HEK293 (cell line): Measurements from ENCODE around the gene CADM3.

Experiments used
- CTCF ChIA-PET: fragments of 350-600 bp; formaldehyde crosslinking; extraction: SDS; loops from one replicate; lab custom pipeline; 2021; ENCODE audit warnings: antibody characterized with exemption; lab: Yijun Ruan, JAX
- POLR2A ChIA-PET: fragments of 300-600 bp; formaldehyde crosslinking; extraction: SDS; loops from one replicate; lab custom pipeline; 2020; ENCODE audit warnings: antibody characterized with exemption, inconsistent platforms; lab: Yijun Ruan, JAX
- H3K27ac ChIP-seq: fragments of 200-500 bp; sonication (Bioruptor generic); 2 replicates; pipeline ENCODE4 v1.5.1; 2014; ENCODE audit warnings: low read depth, low read length, control low read depth, inconsistent platforms; ENCODE audit errors: extremely low read depth
- H3K36me3 ChIP-seq, 2 experiments: fragments of 200-500 bp in 1 of 2; sonication (Bioruptor generic) in 1 of 2; 1 replicate in 1 of 2; 2 replicates in 1 of 2; pipeline ENCODE4 v1.5.1; 2014 to 2017; ENCODE audit warnings: inconsistent platforms in 2 of 2, low read length in 2 of 2; ENCODE audit not compliant: control insufficient read depth in 2 of 2, insufficient read depth in 1 of 2
- H3K4me1 ChIP-seq: fragments of 200-500 bp; sonication (Bioruptor generic); 2 replicates; pipeline ENCODE4 v1.5.1; 2014; ENCODE audit warnings: mild to moderate bottlenecking, low read length, inconsistent platforms; ENCODE audit not compliant: control insufficient read depth, insufficient read depth
- H3K4me3 ChIP-seq: 2 replicates; pipeline ENCODE4 v1.5.1; 2011; ENCODE audit warnings: low read depth, mild to moderate bottlenecking, control low read depth, low read length, moderate library complexity
- H3K9me3 ChIP-seq: fragments of 200-500 bp; sonication (Bioruptor generic); 2 replicates; pipeline ENCODE4 v1.5.1; 2014; ENCODE audit warnings: low read depth, low read length, inconsistent platforms; ENCODE audit not compliant: control insufficient read depth, insufficient read depth
- HOXD13 ChIP-seq: sonication (generic); formaldehyde crosslinking; IDR thresholded peaks from 2 replicates; pipeline ENCODE4 v1.8.0; 2022; ENCODE audit warnings: missing genetic modification reagents, borderline replicate concordance
- KLF9 ChIP-seq: fragments of 450-650 bp; formaldehyde crosslinking; IDR thresholded peaks from 2 replicates; pipeline ENCODE4 v1.5.1; 2016; ENCODE audit warnings: missing biosample characterization, missing genetic modification characterization, low read depth
- RBAK ChIP-seq: fragments of 450-650 bp; formaldehyde crosslinking; IDR thresholded peaks from 2 replicates; pipeline ENCODE4 v1.5.1; 2016; ENCODE audit warnings: missing biosample characterization, missing genetic modification characterization
- REPIN1 ChIP-seq: fragments of 450-650 bp; formaldehyde crosslinking; IDR thresholded peaks from 2 replicates; pipeline ENCODE4 v1.5.1; 2017; ENCODE audit warnings: missing biosample characterization, missing genetic modification characterization, low read depth
- ZNF10 ChIP-seq: fragments of 450-650 bp; formaldehyde crosslinking; IDR thresholded peaks from 2 replicates; pipeline ENCODE4 v1.5.1; 2017; ENCODE audit warnings: missing biosample characterization, missing genetic modification characterization
- ZNF16 ChIP-seq: fragments of 450-650 bp; formaldehyde crosslinking; IDR thresholded peaks from 2 replicates; pipeline ENCODE4 v1.5.1; 2016; ENCODE audit warnings: low read depth, missing biosample characterization, missing genetic modification characterization
- ZNF211 ChIP-seq: fragments of 450-650 bp; formaldehyde crosslinking; IDR thresholded peaks from 2 replicates; pipeline ENCODE4 v1.5.1; 2016; ENCODE audit warnings: low read depth, missing biosample characterization, missing genetic modification characterization
- ZNF366 ChIP-seq: fragments of 450-650 bp; formaldehyde crosslinking; conservative IDR thresholded peaks from 2 replicates; pipeline ENCODE4 v1.5.1; 2016; ENCODE audit warnings: missing biosample characterization, missing genetic modification characterization
- ZNF37A ChIP-seq: fragments of 450-650 bp; IDR thresholded peaks from 2 replicates; pipeline ENCODE4 v1.5.1; 2018; ENCODE audit warnings: missing biosample characterization, missing genetic modification characterization
- ZNF658 ChIP-seq: fragments of 450-650 bp; formaldehyde crosslinking; IDR thresholded peaks from 2 replicates; pipeline ENCODE4; 2016; ENCODE audit warnings: missing biosample characterization, missing genetic modification characterization
- ZNF701 ChIP-seq: fragments of 450-650 bp; formaldehyde crosslinking; IDR thresholded peaks from 2 replicates; pipeline ENCODE4 v1.5.1; 2016; ENCODE audit warnings: missing biosample characterization, missing genetic modification characterization
- ZSCAN18 ChIP-seq: fragments of 450-650 bp; formaldehyde crosslinking; IDR thresholded peaks from 2 replicates; pipeline ENCODE4 v1.5.1; 2016; ENCODE audit warnings: missing biosample characterization, missing genetic modification characterization
- TF ChIP-seq, protein P1 (sequence below): fragments of 450-650 bp; formaldehyde crosslinking; IDR thresholded peaks from 2 replicates; pipeline ENCODE4 v1.5.1; 2016; ENCODE audit warnings: missing biosample characterization, missing genetic modification characterization
- TF ChIP-seq, protein P2 (sequence below): fragments of 450-650 bp; formaldehyde crosslinking; IDR thresholded peaks from 2 replicates; pipeline ENCODE4 v1.5.1; 2016; ENCODE audit warnings: missing biosample characterization, missing genetic modification characterization, low read depth

CADM3 gene

GRCh38 chr1:159171254-159171687, at the start of gene CADM3:
CADM3 (plus strand) TSS chr1:159171615; CDS start chr1:159171766, 151 bp downstream.
- peak within 1 kb of the TSS; percentile 2 for H3K4me3 ChIP-seq
- TF ChIP-seq ZNF16 = no peak
- TF ChIP-seq, protein P1, sequence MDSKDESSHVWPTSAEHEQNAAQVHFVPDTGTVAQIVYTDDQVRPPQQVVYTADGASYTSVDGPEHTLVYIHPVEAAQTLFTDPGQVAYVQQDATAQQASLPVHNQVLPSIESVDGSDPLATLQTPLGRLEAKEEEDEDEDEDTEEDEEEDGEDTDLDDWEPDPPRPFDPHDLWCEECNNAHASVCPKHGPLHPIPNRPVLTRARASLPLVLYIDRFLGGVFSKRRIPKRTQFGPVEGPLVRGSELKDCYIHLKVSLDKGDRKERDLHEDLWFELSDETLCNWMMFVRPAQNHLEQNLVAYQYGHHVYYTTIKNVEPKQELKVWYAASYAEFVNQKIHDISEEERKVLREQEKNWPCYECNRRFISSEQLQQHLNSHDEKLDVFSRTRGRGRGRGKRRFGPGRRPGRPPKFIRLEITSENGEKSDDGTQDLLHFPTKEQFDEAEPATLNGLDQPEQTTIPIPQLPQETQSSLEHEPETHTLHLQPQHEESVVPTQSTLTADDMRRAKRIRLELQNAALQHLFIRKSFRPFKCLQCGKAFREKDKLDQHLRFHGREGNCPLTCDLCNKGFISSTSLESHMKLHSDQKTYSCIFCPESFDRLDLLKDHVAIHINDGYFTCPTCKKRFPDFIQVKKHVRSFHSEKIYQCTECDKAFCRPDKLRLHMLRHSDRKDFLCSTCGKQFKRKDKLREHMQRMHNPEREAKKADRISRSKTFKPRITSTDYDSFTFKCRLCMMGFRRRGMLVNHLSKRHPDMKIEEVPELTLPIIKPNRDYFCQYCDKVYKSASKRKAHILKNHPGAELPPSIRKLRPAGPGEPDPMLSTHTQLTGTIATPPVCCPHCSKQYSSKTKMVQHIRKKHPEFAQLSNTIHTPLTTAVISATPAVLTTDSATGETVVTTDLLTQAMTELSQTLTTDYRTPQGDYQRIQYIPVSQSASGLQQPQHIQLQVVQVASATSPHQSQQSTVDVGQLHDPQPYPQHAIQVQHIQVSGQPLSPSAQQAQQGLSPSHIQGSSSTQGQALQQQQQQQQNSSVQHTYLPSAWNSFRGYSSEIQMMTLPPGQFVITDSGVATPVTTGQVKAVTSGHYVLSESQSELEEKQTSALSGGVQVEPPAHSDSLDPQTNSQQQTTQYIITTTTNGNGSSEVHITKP = 0 out of 2 replicates have a peak, but pooled peaks have one; percentile 15
- TF ChIP-seq, all 188 proteins: peak for 1
- POLR2A ChIA-PET = interaction anchor here (0.7 kb wide), 1 partner anchor 1222 kb away, joined by 3 read pairs; no protein-coding TSS in a partner anchor
- CTCF ChIA-PET = no interaction called here
- Histone ChIP-seq H3K9me3 (no peaks in the 10 kb centered on the region), H3K27ac (no peak within 1 kb of the TSS), H3K4me1 (no peaks in the 10 kb centered on the region), H3K36me3 (no peaks in the 10 kb centered on the region)

- Histone ChIP-seq H3K27ac (no peak overlapping the region), H3K9me3 (no peaks in the 10 kb centered on the region), H3K4me1 (no peaks in the 10 kb centered on the region), H3K4me3 (no peak overlapping the region), H3K36me3 (no peaks in the 10 kb centered on the region)
- CTCF ChIA-PET = no interaction called here
- TF ChIP-seq, protein P2, sequence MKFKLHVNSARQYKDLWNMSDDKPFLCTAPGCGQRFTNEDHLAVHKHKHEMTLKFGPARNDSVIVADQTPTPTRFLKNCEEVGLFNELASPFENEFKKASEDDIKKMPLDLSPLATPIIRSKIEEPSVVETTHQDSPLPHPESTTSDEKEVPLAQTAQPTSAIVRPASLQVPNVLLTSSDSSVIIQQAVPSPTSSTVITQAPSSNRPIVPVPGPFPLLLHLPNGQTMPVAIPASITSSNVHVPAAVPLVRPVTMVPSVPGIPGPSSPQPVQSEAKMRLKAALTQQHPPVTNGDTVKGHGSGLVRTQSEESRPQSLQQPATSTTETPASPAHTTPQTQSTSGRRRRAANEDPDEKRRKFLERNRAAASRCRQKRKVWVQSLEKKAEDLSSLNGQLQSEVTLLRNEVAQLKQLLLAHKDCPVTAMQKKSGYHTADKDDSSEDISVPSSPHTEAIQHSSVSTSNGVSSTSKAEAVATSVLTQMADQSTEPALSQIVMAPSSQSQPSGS (tag by site-specific recombination) = no peak
- TF ChIP-seq ZNF37A (tag by site-specific recombination) = no peak
- no peak for TF ChIP-seq ZSCAN18
- POLR2A ChIA-PET = no interaction called here
Observed at GRCh38 chr1:159122005-159122621, 49.3 kb upstream of the CADM3 start.

- POLR2A ChIA-PET = no interaction called here
- Histone ChIP-seq H3K4me3 (no peak overlapping the region), H3K4me1 (no peaks in the 10 kb centered on the region), H3K36me3 (no peaks in the 10 kb centered on the region), H3K27ac (no peak overlapping the region), H3K9me3 (no peaks in the 10 kb centered on the region)
- CTCF ChIA-PET = interaction anchor here (0.7 kb wide), 1 partner anchor 44 kb away, joined by 4 read pairs; no protein-coding TSS in a partner anchor
- no peak for TF ChIP-seq HOXD13
- TF ChIP-seq ZNF366 (tag by site-specific recombination) = no peak
- no peak for TF ChIP-seq RBAK (tag by site-specific recombination)
- no peak for TF ChIP-seq ZNF10 (tag by site-specific recombination)
- no peak for TF ChIP-seq KLF9 (tag by site-specific recombination)
- TF ChIP-seq REPIN1 (tag by site-specific recombination) = no peak
- no peak for TF ChIP-seq ZNF658 (tag by site-specific recombination)
- no peak for TF ChIP-seq ZNF211
- no peak for TF ChIP-seq ZNF701 (tag by site-specific recombination)
Observed at GRCh38 chr1:159123587-159123986, 47.8 kb upstream of the CADM3 start.
